Esophagus mucosa (tissue), 1 donor: ENCODE data around the gene TRMT5. TPM values are rescaled to one million over a fixed set of nuclear protein-coding genes. Genes with fewer than 3 reads are reported as not detected.

Experiments used
- ATAC-seq: fragments of 200-7000 bp; cut with Tn5 transposase; one replicate; pipeline ENCODE4 v1.9.1; 2020
- total RNA-seq: library from RNA; stranded (reverse); gene quantifications from one replicate; pipeline ENCODE4 v1.2.4, GENCODE V29; 2023
- donor health status: DM: yes; HTN: yes; CAD: no.

The TRMT5 gene
- total RNA-seq, 1 donor from 2014 or later = 9.6 TPM

DNA sequence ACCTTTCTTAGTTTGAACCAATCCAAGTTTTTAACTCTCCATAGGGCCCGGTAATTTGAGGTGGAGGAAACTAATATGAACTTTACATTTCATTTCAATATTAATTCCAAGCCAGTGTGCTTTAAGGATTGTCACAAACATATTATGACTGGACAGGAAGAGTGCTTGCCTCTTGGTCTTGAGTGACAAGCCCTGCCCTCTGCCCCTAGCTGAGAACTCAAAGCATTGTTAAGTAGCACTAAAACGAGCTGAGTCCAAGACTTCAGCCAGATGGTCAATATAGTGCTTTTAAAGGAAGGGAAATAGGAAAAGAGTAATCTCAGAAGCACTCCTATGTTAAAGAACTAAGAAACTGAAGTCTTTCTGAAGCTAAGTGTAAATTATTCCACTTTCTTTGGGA is 17.1 kb downstream of the TRMT5 start:
- ATAC-seq = no peak

DNA sequence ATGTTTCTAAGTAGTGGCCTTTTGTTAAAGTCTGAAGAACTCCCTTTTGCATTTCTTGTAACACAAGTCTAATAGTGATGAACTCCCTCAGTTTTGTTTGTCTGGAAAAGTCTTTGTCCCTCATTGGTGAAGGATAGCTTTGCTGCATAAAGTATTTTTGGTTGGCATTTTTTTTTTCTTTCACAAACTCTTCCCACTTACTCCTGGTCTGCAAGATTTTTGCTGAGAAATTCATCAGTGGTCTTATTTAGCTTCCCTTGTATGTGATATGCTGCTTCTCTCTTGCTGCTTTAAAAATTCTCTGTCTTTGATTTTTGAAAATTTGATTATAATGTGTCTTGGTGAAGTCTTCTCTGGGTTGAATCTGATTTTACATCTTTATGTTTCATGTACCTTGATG is 22.7 kb downstream of the TRMT5 start:
- ATAC-seq = no peak

DNA sequence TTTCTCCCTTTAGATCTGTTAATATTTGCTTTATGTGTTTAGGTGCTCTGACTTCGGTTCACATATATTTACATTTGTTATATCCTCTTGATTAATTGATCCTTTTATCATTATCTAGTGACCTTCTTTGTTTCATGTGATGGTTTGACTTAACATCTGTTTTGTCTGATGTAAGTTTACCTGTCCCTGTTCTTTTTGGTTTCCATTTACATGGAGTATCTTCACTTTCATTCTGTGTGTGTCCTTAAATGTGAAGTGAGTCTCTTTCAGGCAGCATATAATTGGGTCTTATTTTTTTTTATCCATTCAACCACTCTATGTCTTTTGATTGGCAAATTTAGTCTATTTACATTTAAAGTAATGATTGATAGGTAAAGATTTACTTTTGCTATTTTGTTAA is 24.2 kb downstream of the TRMT5 start:
- ATAC-seq = no peak

DNA sequence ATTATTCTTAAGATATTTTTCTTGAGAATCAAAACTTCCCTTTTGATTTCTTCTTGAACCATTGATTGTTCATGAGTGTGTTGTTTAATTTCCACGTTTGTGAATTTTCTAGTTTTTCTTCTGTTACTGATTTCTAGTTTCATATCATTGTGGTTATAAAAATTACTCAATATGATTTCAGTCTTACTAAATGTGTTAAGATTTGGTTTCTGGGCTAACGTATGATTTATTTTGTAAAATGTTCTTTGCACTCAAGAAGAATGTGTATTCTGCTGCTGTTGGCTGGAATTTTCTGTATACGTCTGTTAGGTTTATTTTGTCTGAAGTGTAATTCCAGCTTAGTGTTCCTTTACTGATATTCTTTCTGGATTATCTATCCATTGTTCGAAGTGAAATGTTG is 24.7 kb downstream of the TRMT5 start:
- ATAC-seq = no peak

DNA sequence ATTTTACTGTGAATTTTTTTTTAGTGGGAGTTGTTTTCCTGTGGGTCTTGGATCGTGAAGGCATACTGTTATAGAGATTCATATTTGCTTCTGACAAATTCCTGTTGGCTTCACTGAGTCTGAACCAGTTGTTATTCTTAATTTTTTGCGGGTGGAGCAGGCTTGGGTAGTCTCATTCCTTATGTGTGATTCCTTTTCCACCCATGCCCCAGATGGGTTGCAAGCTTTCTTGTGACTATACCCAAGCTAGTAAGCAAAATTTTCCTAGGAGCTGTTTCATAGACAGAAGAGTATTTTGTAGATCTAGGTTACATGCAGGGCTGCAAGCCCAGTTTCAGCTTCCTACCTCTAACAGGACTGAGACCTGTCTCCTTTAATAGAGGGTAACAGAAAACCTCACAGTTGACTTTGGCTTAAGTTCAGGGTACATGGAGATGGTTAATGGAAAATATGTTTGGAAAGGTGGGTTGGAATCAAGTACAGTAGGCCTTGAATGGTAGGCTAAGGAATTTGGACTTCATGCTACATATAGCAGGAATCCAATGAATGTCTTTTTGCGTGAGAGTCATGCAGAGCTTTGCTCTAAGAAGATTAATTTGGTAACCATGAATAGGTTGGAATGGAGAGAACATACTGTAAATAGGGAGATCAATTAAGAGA is 29.0 kb downstream of the TRMT5 start:
- no peak for ATAC-seq

DNA sequence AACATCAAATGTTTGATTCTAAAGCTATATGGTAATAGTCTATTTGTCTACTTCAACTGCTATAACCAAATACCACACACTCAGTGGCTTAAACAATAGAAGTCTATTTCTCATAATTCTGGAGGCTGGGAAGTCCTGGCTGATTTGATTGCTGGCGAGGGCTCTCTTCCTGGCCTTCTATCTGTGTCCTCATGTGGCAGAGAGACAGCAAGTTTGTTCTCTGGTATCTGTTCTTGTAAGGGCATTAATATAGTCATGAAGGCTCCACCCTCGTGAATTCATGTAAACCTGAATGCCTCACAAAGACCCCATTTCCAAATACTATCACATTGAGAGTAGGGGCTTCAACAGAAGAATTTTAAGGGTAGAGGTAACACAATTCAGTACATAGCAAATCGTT is 34.1 kb downstream of the TRMT5 start:
- ATAC-seq = no peak

DNA sequence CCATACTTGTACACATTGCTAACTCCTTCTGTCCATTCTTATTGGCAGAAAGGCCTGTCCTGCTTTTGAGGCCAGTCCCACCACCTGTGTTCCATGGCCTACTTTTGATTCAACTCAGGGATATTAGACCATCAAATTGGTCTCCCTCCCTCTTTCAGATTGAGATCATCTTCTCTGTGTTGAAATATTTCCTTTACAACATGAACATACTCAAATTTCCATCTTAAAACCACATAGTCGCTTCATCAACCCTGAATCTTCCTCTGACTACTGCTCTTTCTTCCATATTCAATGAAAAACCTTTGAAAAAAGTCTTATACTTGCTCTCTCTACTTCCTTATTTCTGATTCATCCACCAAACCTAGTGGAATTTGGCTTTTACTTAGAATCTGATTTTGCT is 34.9 kb downstream of the TRMT5 start:
- no peak for ATAC-seq

DNA sequence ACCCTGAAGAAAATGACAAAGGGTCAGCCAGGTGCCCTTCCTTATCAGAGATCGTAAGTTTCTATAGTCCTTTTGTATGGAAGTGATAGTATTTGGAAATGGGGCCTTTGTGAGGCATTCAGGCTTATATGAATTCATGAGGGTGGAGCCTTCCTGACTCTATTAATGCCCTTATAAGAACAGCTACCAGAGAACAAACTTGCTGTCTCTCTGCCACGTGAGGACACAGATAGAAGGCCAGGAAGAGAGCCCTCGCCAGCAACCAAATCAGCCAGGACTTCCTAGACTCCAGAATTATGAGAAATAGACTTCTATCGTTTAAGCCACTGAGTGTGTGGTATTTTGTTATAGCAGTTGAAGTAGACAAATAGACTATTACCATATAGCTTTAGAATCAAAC is 36.7 kb downstream of the TRMT5 start:
- no peak for ATAC-seq

DNA sequence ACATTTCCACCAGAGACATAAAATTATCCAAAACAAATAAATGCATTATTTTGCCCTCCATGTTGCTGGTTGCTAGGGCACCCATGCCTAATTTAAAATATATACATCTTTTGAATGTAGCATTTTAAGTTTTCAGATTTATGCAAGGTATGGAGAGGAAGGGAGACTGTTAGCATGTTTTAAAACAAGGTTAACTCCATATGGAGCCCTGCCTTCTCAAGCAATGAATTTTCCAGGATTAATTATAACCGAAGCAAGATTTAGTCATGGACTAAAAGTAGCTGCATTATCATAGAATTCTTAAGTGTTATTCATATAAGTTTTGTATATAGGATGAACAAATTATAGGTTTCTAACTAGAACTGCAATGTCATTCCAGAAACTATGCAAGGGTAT is 37.2 kb downstream of the TRMT5 start:
- ATAC-seq = no peak

DNA sequence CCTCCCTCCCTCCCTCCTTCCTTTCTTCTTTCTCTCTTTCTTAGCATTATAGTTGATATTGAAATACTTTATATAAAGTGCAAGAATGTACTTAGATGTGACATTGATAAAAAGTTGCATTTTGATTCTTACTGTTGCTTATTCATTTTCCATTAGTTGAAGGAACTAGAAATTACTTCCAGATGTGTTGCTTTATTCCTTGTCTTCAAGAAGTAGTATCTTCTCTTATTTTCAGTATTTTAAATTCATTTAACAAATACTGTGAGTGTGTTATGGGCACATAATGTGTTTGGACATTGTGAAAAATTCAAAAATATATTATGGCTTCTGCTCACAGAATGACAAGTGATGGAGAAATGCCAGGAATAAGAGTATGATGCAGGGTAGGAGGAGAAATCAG is 45.6 kb downstream of the TRMT5 start:
- no peak for ATAC-seq

DNA sequence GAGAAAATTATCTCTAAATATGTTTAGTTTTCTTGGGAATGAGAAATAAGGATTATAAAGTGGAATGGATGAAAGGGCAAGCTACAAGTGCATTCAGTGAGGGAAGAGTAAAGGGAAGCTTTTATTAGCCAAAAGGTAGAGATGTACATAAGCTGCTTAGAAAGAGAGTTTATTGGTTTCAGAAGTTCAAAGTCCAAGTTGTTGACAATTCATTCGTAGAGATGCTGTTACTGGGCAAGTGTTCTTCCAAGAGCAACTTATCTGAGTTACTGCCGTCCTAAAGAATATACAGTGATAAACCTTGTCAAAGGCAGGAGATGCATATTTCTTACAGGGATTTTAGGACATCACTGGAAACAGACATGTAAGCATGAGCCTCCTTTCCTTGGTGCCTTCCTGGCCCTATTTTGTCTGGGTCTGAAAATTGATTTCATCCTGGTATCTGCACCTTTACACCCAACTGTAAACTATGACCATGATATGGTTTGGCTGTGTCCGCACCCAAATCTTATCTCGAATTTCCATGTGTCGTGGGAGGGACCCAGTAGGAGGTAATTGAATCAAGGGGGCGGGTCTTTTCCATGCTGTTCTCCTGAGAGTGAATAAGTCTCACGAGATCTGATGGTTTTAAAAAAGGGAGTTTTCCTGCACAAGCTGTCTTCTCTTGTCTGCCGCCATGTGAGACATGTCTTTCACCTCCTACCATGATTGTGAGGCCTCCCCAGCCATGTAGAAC is 46.8 kb downstream of the TRMT5 start:
- no peak for ATAC-seq

DNA sequence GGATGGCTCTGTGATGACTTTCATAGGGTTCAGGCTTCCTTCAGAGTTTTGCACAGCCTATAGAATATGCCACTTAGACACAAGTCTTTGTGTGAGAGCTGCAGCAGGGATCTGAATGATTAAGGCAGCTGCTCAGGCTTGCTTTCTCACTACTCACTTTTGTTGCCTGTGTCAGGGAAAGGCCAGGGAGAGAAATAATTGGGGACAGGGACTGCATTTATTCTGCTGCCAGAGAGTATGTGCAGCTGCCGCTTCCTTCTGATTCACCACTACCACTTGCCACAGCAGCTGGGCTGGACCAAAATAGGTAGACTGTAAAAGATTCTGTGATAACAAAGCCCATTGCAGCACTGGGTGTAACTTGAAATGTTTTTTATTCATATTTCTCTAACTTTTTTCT is 49.7 kb downstream of the TRMT5 start:
- ATAC-seq = no peak

DNA sequence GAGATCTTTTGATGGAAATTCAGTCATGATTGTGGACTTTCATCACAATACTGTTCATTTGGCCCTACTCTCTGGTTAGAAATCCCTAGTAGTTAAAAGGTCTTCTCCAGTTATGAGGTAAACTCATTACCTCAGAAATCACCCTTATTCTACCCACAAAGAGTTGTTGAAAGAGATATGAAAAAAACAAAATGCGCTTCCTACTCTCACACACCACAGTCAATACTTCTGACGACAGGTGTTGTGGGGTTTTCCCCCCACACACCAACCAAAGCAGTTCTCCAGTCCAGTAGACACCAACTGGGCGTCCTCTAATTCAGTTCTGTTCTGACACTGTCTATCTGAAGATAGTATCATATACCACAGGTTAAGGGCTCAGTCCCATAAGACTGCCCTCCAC is 54.9 kb downstream of the TRMT5 start:
- ATAC-seq = no peak

DNA sequence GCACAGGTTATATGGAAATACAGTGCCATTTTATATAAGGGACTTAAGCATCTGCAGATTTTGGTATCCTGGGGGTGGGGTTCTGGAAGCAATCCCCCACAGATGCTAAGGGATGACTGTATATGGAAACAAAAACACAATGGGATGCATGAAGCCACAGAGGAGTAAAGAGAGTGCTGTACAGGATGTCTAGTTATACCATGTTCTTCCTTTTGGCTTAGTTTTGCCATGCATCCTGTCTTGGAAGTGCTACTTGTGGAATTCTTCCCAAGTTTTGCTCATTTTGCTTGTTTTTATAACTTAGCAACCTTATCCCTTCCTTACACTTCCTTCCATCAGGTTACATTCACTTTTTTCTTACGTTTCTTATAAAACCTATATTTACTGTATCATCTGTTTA is 55.6 kb downstream of the TRMT5 start:
- no peak for ATAC-seq

DNA sequence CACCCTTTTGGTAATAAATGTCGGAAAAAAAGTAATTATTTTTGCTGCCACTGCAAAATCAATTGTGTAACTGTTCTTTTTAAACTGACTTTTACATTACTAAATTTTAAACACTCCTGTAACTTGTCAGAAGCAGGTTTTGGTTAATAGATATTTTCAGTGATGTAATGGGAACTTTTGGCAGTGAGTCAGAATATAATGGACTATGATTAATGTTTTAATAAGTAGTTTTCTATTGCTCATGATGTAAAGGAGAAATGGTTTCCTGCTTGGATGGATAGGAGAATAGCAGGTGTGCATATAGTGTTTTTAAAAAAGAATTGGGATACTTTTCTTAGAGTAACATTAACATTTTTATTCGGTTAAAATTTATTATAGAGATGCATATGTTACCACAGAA is 58.8 kb downstream of the TRMT5 start:
- ATAC-seq = peak; percentile 51

Other genes with a start within 250 kb of the TRMT5 start
- 25.3 TPM for gene MNAT1, start 246.3 kb downstream of the TRMT5 start, total RNA-seq
- 3.4 TPM for gene SLC38A6, start 166 bp upstream of the TRMT5 start, total RNA-seq